HepG2 (cell line): ENCODE results near the gene LARP7. TPM values are rescaled to one million over a fixed set of nuclear protein-coding genes. Genes with fewer than 3 reads are reported as not detected.

ENCODE experiments used
- ATAC-seq: fragments of 200-7000 bp; cut with Tn5 transposase; 3 replicates; pipeline ENCODE4 v1.9.1; 2020; ENCODE audit warnings: mild to moderate bottlenecking, moderate library complexity
- BruUV-seq: library from RNA; stranded (reverse); fragments of 400-500 nt; replicated peaks from 2 replicates; lab custom pipeline; 2021; lab: Mats Ljungman, UMichigan
- CTCF ChIA-PET: fragments of 300-600 bp; formaldehyde crosslinking; extraction: SDS; loops from one replicate; lab custom pipeline; 2021; ENCODE audit warnings: low total read pairs, inconsistent platforms, low intra/inter-chr PET ratio; lab: Yijun Ruan, JAX
- POLR2A ChIA-PET: fragments of 350-600 bp; sonication (Branson Sonifier 250); formaldehyde crosslinking; loops from one replicate; lab custom pipeline; 2020; ENCODE audit warnings: antibody characterized with exemption, inconsistent platforms; lab: Yijun Ruan, JAX
- DNase-seq: peaks from one replicate; pipeline ENCODE4 v3.0.0-alpha.2; 2015; ENCODE audit warnings: low spot score
- FAIRE-seq: peaks from 3 replicates; lab custom pipeline; 2011; peaks lifted over from hg19 to GRCh38; lab: Jason Lieb, UNC
- H2AFZ ChIP-seq: one replicate; pipeline ENCODE4 v1.6.1; 2011; ENCODE audit warnings: low read length, inconsistent platforms
- H3K27ac ChIP-seq: fragments of 300-600 bp; 3 replicates; pipeline ENCODE4 v1.8.0; 2011; ENCODE audit warnings: mixed run types, mild to moderate bottlenecking, mixed read lengths, low read length, inconsistent platforms; ENCODE audit not compliant: insufficient read depth; ENCODE audit errors: extremely low read length
- H3K27me3 ChIP-seq, 2 experiments: fragments of 200-600 bp in 1 of 2; 2 replicates in 1 of 2; 3 replicates in 1 of 2; pipeline versions ENCODE4 v1.6.0 to v1.8.0; 2011; ENCODE audit warnings: low read length in 2 of 2, mild to moderate bottlenecking in 2 of 2, moderate library complexity in 2 of 2, inconsistent platforms in 1 of 2; ENCODE audit not compliant: insufficient read depth in 2 of 2, control insufficient read depth in 1 of 2
- H3K36me3 ChIP-seq, 2 experiments: fragments of 200-600 bp in 1 of 2; replicated peaks in 1 of 2; 2 replicates in 1 of 2; 3 replicates in 1 of 2; pipeline versions ENCODE4 v1.5.1 to v1.8.0; 2011; ENCODE audit warnings: low read length in 2 of 2, inconsistent platforms in 1 of 2; ENCODE audit not compliant: insufficient read depth in 2 of 2, control insufficient read depth in 1 of 2
- H3K4me1 ChIP-seq: 2 replicates; pipeline ENCODE4 v1.5.1; 2012; ENCODE audit warnings: low read length, inconsistent platforms; ENCODE audit not compliant: insufficient read depth
- H3K4me2 ChIP-seq: 2 replicates; pipeline ENCODE4 v1.6.0; 2011; ENCODE audit warnings: low read depth, low read length, inconsistent platforms
- H3K4me3 ChIP-seq, 3 experiments: fragments of 200-600 bp in 1 of 3; sonication (generic), shearing (Covaris generic) in 1 of 3; replicated peaks in 1 of 3; 2 replicates each; pipeline ENCODE4 v1.5.1; 2011 to 2016; ENCODE audit warnings: low read length in 3 of 3, inconsistent platforms in 2 of 3, low read depth in 2 of 3, mild to moderate bottlenecking in 2 of 3, control low read depth in 1 of 3, mixed read lengths in 1 of 3; ENCODE audit not compliant: insufficient read depth in 1 of 3
- H3K79me2 ChIP-seq: one replicate; pipeline ENCODE4 v1.6.1; 2011; ENCODE audit warnings: low read length, inconsistent platforms; ENCODE audit not compliant: insufficient read depth
- H3K9ac ChIP-seq: 2 replicates; pipeline ENCODE4 v1.6.0; 2011; ENCODE audit warnings: mild to moderate bottlenecking, low read depth, low read length, inconsistent platforms; ENCODE audit not compliant: insufficient read depth
- H3K9me3 ChIP-seq: 2 replicates; pipeline ENCODE4 v1.5.1; 2012; ENCODE audit warnings: mild to moderate bottlenecking, low read length
- H4K20me1 ChIP-seq: 2 replicates; pipeline ENCODE4 v1.6.0; 2011; ENCODE audit warnings: inconsistent platforms, mild to moderate bottlenecking, low read length, moderate library complexity; ENCODE audit not compliant: insufficient read depth
- BHLHE40 ChIP-seq: IDR thresholded peaks from 2 replicates; pipeline ENCODE4 v1.6.1; 2011; ENCODE audit warnings: low read length, improper control_type of control experiment
- CEBPB ChIP-seq: IDR thresholded peaks from 2 replicates; pipeline ENCODE4 v1.6.1; 2011; ENCODE audit warnings: low read depth, low read length, improper control_type of control experiment, borderline replicate concordance
- GATAD2A ChIP-seq: IDR thresholded peaks from 2 replicates; pipeline ENCODE4 v1.6.1; 2016
- HMG20B ChIP-seq: conservative IDR thresholded peaks from 2 replicates; pipeline ENCODE4 v1.6.1; 2016; ENCODE audit warnings: missing genetic modification reagents, missing compliant biosample characterization
- MNT ChIP-seq: fragments of 450-650 bp; IDR thresholded peaks from 2 replicates; pipeline ENCODE4 v1.6.1; 2016
- RBM22 ChIP-seq: fragments of 200-400 bp; formaldehyde crosslinking; optimal IDR thresholded peaks from 2 replicates; pipeline ENCODE3; 2017; ENCODE audit warnings: mild to moderate bottlenecking, low read length, moderate library complexity
- SCMH1 ChIP-seq: sonication (generic); formaldehyde crosslinking; IDR thresholded peaks from 2 replicates; pipeline ENCODE4 v1.9.0; 2021; ENCODE audit warnings: missing genetic modification reagents, mild to moderate bottlenecking, borderline replicate concordance
- SPEN ChIP-seq: sonication (generic); formaldehyde crosslinking; IDR thresholded peaks from 2 replicates; pipeline ENCODE4 v1.5.1; 2020; ENCODE audit warnings: low read depth, mild to moderate bottlenecking, missing genetic modification reagents
- ZNF225 ChIP-seq: sonication (generic); formaldehyde crosslinking; IDR thresholded peaks from 2 replicates; pipeline ENCODE4 v1.4.0; 2020; ENCODE audit warnings: mild to moderate bottlenecking, missing genetic modification reagents
- ZNF263 ChIP-seq: sonication (generic); formaldehyde crosslinking; IDR thresholded peaks from 2 replicates; pipeline ENCODE4 v1.4.0; 2020; ENCODE audit warnings: missing genetic modification reagents
- ZNF383 ChIP-seq: sonication (generic); formaldehyde crosslinking; IDR thresholded peaks from 2 replicates; pipeline ENCODE4 v1.4.0; 2020; ENCODE audit warnings: missing genetic modification reagents, mild to moderate bottlenecking, borderline replicate concordance
- ZNF512B ChIP-seq: sonication (generic); formaldehyde crosslinking; IDR thresholded peaks from 2 replicates; pipeline ENCODE4 v1.5.1; 2020; ENCODE audit warnings: missing genetic modification reagents, mild to moderate bottlenecking, borderline replicate concordance
- ZNF720 ChIP-seq: sonication (generic); formaldehyde crosslinking; IDR thresholded peaks from 2 replicates; pipeline ENCODE4 v1.4.0; 2020; ENCODE audit warnings: missing genetic modification reagents
- ZNF776 ChIP-seq: sonication (generic); formaldehyde crosslinking; IDR thresholded peaks from 2 replicates; pipeline ENCODE4 v1.4.0; 2020; ENCODE audit warnings: mild to moderate bottlenecking, missing genetic modification reagents
- ZNF788 ChIP-seq: sonication (generic); formaldehyde crosslinking; IDR thresholded peaks from 2 replicates; pipeline ENCODE4 v1.5.0; 2020; ENCODE audit warnings: mild to moderate bottlenecking, missing genetic modification reagents, borderline replicate concordance
- ZNF816 ChIP-seq: sonication (generic); formaldehyde crosslinking; IDR thresholded peaks from 2 replicates; pipeline ENCODE4 v1.8.0; 2022; ENCODE audit warnings: missing genetic modification reagents, mild to moderate bottlenecking, borderline replicate concordance
- ZSCAN30 ChIP-seq: sonication (generic); formaldehyde crosslinking; IDR thresholded peaks from 2 replicates; pipeline ENCODE4 v1.5.0; 2020; ENCODE audit warnings: mild to moderate bottlenecking, missing genetic modification reagents
- WGBS: methylation state at CpG from one replicate; pipeline ENCODE4 v1.1.6; 2017; ENCODE audit warnings: low lambda C conversion rate; 5-methylcytosine and 5-hydroxymethylcytosine counted together
- in situ Hi-C: cut with HindIII; loops from 2 replicates; pipeline ENCODE4 v1.10.0; 2017; ENCODE audit warnings: low pct_unique_long_range_greater_than_20kb; ENCODE audit not compliant: extremely low pct_ligation_motif_present
- intact Hi-C: fragments of 100-400 bp; cut with micrococcal nuclease; formaldehyde crosslinking; loops from one replicate; pipeline ENCODE4 v1.10.0; 2022; ENCODE audit not compliant: unreplicated experiment
- polyA plus RNA-seq, 8 experiments: library from polyadenylated mRNA; depleted of rRNA in 3 of 8; stranded (reverse) in 7 of 8; unstranded in 1 of 8; fragments of >200 nt; fragmentation: Illumina TruSeq in 4 of 8; extraction: Trizol in 4 of 8; gene quantifications; 2 replicates each; pipeline versions ENCODE4 v1.2.1 to v1.2.3, GENCODE V29; 2011 to 2016; ENCODE audit warnings: low read depth in 4 of 8, missing spikeins in 1 of 8, mixed read lengths in 1 of 8; ENCODE audit not compliant: insufficient read depth in 1 of 8
- total RNA-seq, 5 experiments: library from RNA; depleted of rRNA; stranded (reverse); fragments of >200 nt; fragmentation: Illumina TruSeq; extraction: Trizol; gene quantifications; 2 replicates each; pipeline ENCODE4 v1.2.3, GENCODE V29; 2016; ENCODE audit warnings: low read depth in 1 of 5
- TF ChIP-seq, protein P1 (sequence below): IDR thresholded peaks from 2 replicates; pipeline ENCODE4 v1.6.1; 2016
- TF ChIP-seq, protein P2 (sequence below): sonication (generic); formaldehyde crosslinking; IDR thresholded peaks from 2 replicates; pipeline ENCODE4 v1.8.0; 2022; ENCODE audit warnings: mild to moderate bottlenecking, missing genetic modification reagents, moderate library complexity

LARP7 gene
- total and polyA plus RNA-seq, 2 of the 13 experiments (the other 11 are each of a cell fraction or from before 2014, with no cell fraction given) = 9.7 to 37.1 TPM

DNA sequence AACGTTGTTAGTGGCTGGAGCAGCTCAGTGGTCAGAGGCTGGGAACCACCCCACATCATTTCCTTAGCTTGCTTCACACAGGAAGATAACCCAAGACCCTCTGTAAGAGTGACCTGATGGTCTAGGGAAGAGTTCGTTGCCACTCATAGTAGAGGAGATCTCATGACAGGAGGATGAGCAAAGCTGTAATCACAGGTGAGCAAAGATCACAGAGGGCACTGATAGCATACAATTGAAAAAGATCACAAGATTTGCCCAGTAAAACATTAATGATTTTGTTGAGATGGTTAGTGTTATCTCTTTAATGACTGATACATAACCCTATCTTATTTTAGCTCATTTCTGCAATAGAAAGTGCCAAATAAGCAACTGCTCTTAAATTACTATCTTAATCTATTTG, 44.1 kb downstream of the LARP7 start:
- POLR2A ChIA-PET = no interaction called here
- H3K27ac ChIP-seq = no peak overlapping the region
- H2AFZ ChIP-seq = no peak overlapping the region
- H3K4me3 ChIP-seq = no peak overlapping the region
- peaks cover 9% of the 10 kb centered on the region for H3K4me1 ChIP-seq
- in situ Hi-C loops = no loop called here
- FAIRE-seq = no peak
- H3K79me2 ChIP-seq = no peaks in the 10 kb centered on the region
- BruUV-seq = no TSS peak
- CTCF ChIA-PET = no interaction called here
- TF ChIP-seq ZNF225 (CRISPR knock-in tag) (no peak), BHLHE40 (no peak), ZNF776 (no peak), ZNF720 (CRISPR knock-in tag) (no peak), CEBPB (no peak), GATAD2A (CRISPR knock-in tag) (no peak), HMG20B (CRISPR knock-in tag) (no peak), SPEN (CRISPR knock-in tag) (no peak), ZNF816 (CRISPR knock-in tag) (no peak), SCMH1 (CRISPR knock-in tag) (no peak), MNT (no peak), ZNF383 (CRISPR knock-in tag) (no peak), ZSCAN30 (CRISPR knock-in tag) (no peak), ZNF512B (CRISPR knock-in tag) (no peak), ZNF788 (CRISPR knock-in tag) (no peak), RBM22 (no peak), ZNF263 (CRISPR knock-in tag) (no peak)
- TF ChIP-seq, protein P1, sequence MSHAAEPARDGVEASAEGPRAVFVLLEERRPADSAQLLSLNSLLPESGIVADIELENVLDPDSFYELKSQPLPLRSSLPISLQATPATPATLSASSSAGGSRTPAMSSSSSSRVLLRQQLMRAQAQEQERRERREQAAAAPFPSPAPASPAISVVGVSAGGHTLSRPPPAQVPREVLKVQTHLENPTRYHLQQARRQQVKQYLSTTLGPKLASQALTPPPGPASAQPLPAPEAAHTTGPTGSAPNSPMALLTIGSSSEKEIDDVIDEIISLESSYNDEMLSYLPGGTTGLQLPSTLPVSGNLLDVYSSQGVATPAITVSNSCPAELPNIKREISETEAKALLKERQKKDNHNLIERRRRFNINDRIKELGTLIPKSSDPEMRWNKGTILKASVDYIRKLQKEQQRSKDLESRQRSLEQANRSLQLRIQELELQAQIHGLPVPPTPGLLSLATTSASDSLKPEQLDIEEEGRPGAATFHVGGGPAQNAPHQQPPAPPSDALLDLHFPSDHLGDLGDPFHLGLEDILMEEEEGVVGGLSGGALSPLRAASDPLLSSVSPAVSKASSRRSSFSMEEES = no peak
- TF ChIP-seq, protein P2, sequence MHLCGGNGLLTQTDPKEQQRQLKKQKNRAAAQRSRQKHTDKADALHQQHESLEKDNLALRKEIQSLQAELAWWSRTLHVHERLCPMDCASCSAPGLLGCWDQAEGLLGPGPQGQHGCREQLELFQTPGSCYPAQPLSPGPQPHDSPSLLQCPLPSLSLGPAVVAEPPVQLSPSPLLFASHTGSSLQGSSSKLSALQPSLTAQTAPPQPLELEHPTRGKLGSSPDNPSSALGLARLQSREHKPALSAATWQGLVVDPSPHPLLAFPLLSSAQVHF (CRISPR knock-in tag) = no peak
- TF ChIP-seq, all 625 proteins: peak for 0
- Histone ChIP-seq H3K9me3 (no peaks in the 10 kb centered on the region), H4K20me1 (no peaks in the 10 kb centered on the region), H3K27me3 (no peaks in the 10 kb centered on the region), H3K4me2 (no peak overlapping the region), H3K36me3 (no peaks in the 10 kb centered on the region), H3K9ac (no peak overlapping the region)
- intact Hi-C loops = no loop called here
- DNase-seq (no peak), ATAC-seq (no peak)
- 2% methylated on average over 2 of the region's 2 CpGs for WGBS
